ENCODE results near the gene RNASE12.

Gene RNASE12

DNA sequence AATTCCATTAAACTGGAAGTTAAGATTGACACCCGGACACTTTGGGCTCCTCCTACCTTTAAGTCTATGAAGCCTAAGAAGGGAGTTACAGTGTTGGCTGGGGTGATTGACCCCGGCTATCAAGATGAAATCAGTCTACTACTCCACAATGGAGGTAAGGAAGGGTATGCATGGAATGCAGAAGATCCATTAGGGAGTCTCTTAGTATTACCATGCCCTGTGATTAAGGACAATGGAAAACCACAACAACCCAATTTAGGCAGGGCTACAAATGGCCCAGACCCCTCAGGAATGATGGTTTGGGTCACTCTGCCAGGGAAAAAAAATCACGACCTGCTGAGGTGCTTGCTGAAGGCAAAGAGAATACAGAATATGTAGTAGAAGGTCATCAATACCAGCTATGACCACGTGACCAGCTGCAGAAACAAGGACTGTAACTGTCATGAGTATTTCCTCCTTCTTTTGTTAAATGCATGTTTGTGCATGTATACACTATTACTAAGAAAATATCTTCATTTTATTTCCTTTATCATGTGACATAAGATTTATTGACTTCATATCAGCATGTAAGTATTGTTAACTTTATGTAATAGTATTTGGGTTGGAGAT is 18.7 kb downstream of the RNASE12 start:
- TF ChIP-seq TEAD4 (IDR thresholded peaks at IDR 0.05) (peak; percentile 89), EP300 (IDR thresholded peaks at IDR 0.05; ENCODE audit: borderline replicate concordance) (peak; percentile 37; the same call in 1 of the 2 replicates)
- TF ChIP-seq, protein P1, sequence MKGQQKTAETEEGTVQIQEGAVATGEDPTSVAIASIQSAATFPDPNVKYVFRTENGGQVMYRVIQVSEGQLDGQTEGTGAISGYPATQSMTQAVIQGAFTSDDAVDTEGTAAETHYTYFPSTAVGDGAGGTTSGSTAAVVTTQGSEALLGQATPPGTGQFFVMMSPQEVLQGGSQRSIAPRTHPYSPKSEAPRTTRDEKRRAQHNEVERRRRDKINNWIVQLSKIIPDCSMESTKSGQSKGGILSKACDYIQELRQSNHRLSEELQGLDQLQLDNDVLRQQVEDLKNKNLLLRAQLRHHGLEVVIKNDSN (IDR thresholded peaks at IDR 0.05), result peak; percentile 69

DNA sequence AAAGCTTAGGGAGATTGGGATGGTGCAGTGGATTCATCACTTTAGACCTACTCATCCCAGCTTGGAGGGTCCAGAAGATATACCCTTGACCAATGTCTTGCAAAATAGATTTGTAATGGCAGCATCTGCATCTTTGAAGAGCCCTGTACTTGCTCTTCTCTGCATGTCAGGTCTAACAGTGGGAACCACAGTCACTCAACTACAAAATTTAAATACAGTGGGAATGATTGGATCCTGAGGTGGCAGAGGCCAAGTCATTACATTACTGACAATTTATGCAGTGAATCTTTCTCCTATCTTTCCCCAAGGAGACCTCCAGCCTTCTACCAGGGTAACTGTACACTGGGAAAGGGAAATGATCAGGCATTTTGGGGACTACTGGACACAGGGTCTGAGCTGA is 22.1 kb downstream of the RNASE12 start:
- no peak for TF ChIP-seq FOXM1 (IDR thresholded peaks at IDR 0.05; ENCODE audit: borderline replicate concordance, low read depth)
- TF ChIP-seq TEAD4 (IDR thresholded peaks at IDR 0.05), result no peak
- no peak for TF ChIP-seq EGR1 (IDR thresholded peaks at IDR 0.05)
- TF ChIP-seq, protein P1 (IDR thresholded peaks at IDR 0.05), result no peak
- TF ChIP-seq RAD21 (IDR thresholded peaks at IDR 0.05; ENCODE audit: low read depth), result no peak
- TF ChIP-seq CREB1 (IDR thresholded peaks at IDR 0.05; ENCODE audit: low read depth), result no peak
- TF ChIP-seq ZBTB7A (IDR thresholded peaks at IDR 0.05; ENCODE audit: low read depth), result no peak
- no peak for TF ChIP-seq TAF1 (IDR thresholded peaks at IDR 0.05; ENCODE audit: low read depth)
- TF ChIP-seq EP300 (IDR thresholded peaks at IDR 0.05; ENCODE audit: borderline replicate concordance), result no peak
- no peak for TF ChIP-seq YY1 (IDR thresholded peaks at IDR 0.05; ENCODE audit: low read depth)
- TF ChIP-seq CEBPB (IDR thresholded peaks at IDR 0.05), result no peak
- TF ChIP-seq TCF12 (IDR thresholded peaks at IDR 0.05; ENCODE audit: low read depth), result no peak
- no peak for TF ChIP-seq NFIC (IDR thresholded peaks at IDR 0.05)
- TF ChIP-seq, protein P2, sequence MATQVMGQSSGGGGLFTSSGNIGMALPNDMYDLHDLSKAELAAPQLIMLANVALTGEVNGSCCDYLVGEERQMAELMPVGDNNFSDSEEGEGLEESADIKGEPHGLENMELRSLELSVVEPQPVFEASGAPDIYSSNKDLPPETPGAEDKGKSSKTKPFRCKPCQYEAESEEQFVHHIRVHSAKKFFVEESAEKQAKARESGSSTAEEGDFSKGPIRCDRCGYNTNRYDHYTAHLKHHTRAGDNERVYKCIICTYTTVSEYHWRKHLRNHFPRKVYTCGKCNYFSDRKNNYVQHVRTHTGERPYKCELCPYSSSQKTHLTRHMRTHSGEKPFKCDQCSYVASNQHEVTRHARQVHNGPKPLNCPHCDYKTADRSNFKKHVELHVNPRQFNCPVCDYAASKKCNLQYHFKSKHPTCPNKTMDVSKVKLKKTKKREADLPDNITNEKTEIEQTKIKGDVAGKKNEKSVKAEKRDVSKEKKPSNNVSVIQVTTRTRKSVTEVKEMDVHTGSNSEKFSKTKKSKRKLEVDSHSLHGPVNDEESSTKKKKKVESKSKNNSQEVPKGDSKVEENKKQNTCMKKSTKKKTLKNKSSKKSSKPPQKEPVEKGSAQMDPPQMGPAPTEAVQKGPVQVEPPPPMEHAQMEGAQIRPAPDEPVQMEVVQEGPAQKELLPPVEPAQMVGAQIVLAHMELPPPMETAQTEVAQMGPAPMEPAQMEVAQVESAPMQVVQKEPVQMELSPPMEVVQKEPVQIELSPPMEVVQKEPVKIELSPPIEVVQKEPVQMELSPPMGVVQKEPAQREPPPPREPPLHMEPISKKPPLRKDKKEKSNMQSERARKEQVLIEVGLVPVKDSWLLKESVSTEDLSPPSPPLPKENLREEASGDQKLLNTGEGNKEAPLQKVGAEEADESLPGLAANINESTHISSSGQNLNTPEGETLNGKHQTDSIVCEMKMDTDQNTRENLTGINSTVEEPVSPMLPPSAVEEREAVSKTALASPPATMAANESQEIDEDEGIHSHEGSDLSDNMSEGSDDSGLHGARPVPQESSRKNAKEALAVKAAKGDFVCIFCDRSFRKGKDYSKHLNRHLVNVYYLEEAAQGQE (IDR thresholded peaks at IDR 0.05; ENCODE audit: low read depth), result no peak
- TF ChIP-seq, protein P3, sequence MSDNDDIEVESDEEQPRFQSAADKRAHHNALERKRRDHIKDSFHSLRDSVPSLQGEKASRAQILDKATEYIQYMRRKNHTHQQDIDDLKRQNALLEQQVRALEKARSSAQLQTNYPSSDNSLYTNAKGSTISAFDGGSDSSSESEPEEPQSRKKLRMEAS (IDR thresholded peaks at IDR 0.05), result no peak

DNA sequence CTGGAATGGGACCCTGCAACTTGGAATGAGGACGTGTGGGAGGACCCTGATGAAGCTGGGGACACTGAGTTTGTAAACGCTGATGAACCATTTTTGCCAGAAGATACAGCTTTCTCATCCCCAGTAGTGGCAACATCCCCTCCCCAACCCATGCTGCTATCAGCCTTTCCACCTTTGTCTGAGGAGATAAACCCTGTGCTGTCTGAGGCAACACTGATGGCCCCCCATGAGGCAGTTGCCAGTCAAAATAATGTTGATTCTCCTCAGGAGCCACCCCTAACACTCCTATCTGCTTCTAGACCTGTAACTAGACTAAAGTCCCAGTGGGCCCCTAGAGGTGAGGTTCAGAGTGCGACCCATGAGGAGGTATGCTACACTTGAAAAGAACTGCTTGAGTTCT is 22.8 kb downstream of the RNASE12 start:
- no peak for TF ChIP-seq EGR1 (IDR thresholded peaks at IDR 0.05)
- no peak for TF ChIP-seq CREB1 (IDR thresholded peaks at IDR 0.05; ENCODE audit: low read depth)
- TF ChIP-seq FOXM1 (IDR thresholded peaks at IDR 0.05; ENCODE audit: borderline replicate concordance, low read depth), result no peak
- TF ChIP-seq CEBPB (IDR thresholded peaks at IDR 0.05), result no peak
- TF ChIP-seq, protein P2 (IDR thresholded peaks at IDR 0.05; ENCODE audit: low read depth), result no peak
- TF ChIP-seq, protein P3 (IDR thresholded peaks at IDR 0.05), result no peak
- no peak for TF ChIP-seq YY1 (IDR thresholded peaks at IDR 0.05; ENCODE audit: low read depth)
- no peak for TF ChIP-seq TAF1 (IDR thresholded peaks at IDR 0.05; ENCODE audit: low read depth)
- TF ChIP-seq EP300 (IDR thresholded peaks at IDR 0.05; ENCODE audit: borderline replicate concordance), result no peak
- TF ChIP-seq NFIC (IDR thresholded peaks at IDR 0.05), result no peak
- TF ChIP-seq ZBTB7A (IDR thresholded peaks at IDR 0.05; ENCODE audit: low read depth), result no peak
- TF ChIP-seq TEAD4 (IDR thresholded peaks at IDR 0.05), result no peak
- TF ChIP-seq RAD21 (IDR thresholded peaks at IDR 0.05; ENCODE audit: low read depth), result no peak
- no peak for TF ChIP-seq TCF12 (IDR thresholded peaks at IDR 0.05; ENCODE audit: low read depth)
- TF ChIP-seq, protein P1 (IDR thresholded peaks at IDR 0.05), result no peak

DNA sequence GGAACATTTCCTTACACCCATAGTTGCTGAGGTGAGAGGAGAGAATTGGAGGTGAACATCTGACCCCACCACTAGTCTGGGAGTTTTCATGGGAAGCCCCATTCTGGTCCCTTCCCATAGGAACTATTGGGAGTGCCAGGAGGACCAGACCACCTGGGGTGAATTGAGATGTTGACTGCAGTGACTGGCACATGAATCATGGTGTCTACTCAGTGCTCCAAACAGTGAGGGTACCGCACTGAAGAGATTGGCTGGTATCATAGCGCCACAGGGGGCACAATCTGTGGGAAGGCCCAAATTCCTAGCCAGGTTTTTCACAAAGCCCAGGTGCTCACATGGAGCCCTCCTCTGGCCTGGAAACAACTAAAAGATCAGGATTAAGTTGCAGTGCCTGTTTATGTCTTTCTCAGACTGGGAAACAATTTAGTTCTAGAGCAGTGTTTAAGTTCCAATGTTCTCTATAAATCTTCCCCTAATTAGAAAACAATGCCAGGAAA is 26.6 kb downstream of the RNASE12 start:
- TF ChIP-seq EP300 (IDR thresholded peaks at IDR 0.05; ENCODE audit: borderline replicate concordance), result no peak
- TF ChIP-seq, protein P1 (IDR thresholded peaks at IDR 0.05), result no peak
- no peak for TF ChIP-seq TEAD4 (IDR thresholded peaks at IDR 0.05)
- TF ChIP-seq YY1 (IDR thresholded peaks at IDR 0.05; ENCODE audit: low read depth), result no peak
- no peak for TF ChIP-seq NFIC (IDR thresholded peaks at IDR 0.05)

DNA sequence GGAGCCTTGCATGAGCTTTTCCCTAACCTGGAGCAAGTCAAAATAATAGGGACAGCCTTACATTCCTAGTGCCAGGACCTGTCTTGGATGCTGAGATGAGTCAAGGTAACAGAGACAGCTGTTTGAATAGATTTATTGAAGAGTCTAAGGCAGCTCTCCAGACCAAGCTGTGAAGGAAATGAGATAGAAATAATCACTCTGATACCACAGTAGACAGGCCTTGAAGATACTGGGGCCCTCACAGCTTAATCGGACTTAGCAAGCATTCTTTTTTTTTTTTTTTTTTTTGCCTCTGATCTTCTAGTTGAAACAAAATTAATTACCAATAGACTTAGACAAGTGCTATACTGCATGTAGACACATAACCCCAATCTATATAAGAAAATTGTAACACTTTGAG is 27.2 kb downstream of the RNASE12 start:
- TF ChIP-seq CEBPB (IDR thresholded peaks at IDR 0.05) (no peak), TAF1 (IDR thresholded peaks at IDR 0.05; ENCODE audit: low read depth) (no peak), TEAD4 (IDR thresholded peaks at IDR 0.05) (no peak), NFIC (IDR thresholded peaks at IDR 0.05) (no peak), CREB1 (IDR thresholded peaks at IDR 0.05; ENCODE audit: low read depth) (no peak), EGR1 (IDR thresholded peaks at IDR 0.05) (no peak)
- TF ChIP-seq, protein P3 (IDR thresholded peaks at IDR 0.05), result no peak

Measured in Ishikawa (cell line).